Liver (tissue), 3 donors: ENCODE results near the gene XYLT2.

Experiments
- JUND ChIP-seq, 2 donors: IDR thresholded peaks; 2 replicates each; pipeline ENCODE4 v1.6.1; 2016; ENCODE audit warnings: antibody characterized with exemption in 2 of 2
- RXRA ChIP-seq, 2 donors: IDR thresholded peaks; 2 replicates each; pipeline ENCODE4 v1.6.1; 2017 to 2018; ENCODE audit warnings: antibody characterized with exemption in 2 of 2, mild to moderate bottlenecking in 1 of 2
- TAF1 ChIP-seq: conservative IDR thresholded peaks from 2 replicates; pipeline ENCODE4 v1.6.1; 2016; ENCODE audit warnings: antibody characterized with exemption, mild to moderate bottlenecking
- YY1 ChIP-seq: IDR thresholded peaks from 2 replicates; pipeline ENCODE4 v1.6.1; 2016; ENCODE audit warnings: antibody characterized with exemption, mild to moderate bottlenecking
- TF ChIP-seq, protein P1 (sequence below): fragments of 150-350 bp; IDR thresholded peaks from 2 replicates; pipeline ENCODE4 v1.5.1; 2017; ENCODE audit warnings: improper control_type of control experiment, low read depth, low read length; ENCODE audit not compliant: missing input control
- TF ChIP-seq, protein P2 (sequence below): IDR thresholded peaks from 2 replicates; pipeline ENCODE4 v1.6.1; 2016; ENCODE audit warnings: antibody characterized with exemption, mild to moderate bottlenecking
- TF ChIP-seq, protein P3 (sequence below): IDR thresholded peaks from 2 replicates; pipeline ENCODE4 v1.6.1; 2016; ENCODE audit warnings: antibody characterized with exemption
- donor health status: healthy.
- donor health status: healthy.

DNA sequence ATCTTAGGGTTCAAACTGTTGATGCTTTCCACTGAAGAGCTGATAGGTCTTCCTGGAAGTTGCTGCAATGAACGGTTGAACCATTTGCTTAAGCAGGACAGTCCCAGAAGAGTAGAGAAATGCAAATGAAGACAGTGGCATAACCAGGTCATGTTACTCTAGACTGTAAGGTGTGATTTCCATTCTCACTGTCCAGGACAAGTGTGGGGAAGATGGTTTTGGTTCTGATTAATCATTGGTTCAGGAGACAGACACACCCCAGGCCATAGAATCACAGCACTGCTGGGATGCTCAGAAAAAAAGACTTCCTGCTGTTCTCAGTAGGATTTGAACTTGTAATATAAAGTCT is 34.8 kb upstream of the XYLT2 start:
- TF ChIP-seq, protein P1, sequence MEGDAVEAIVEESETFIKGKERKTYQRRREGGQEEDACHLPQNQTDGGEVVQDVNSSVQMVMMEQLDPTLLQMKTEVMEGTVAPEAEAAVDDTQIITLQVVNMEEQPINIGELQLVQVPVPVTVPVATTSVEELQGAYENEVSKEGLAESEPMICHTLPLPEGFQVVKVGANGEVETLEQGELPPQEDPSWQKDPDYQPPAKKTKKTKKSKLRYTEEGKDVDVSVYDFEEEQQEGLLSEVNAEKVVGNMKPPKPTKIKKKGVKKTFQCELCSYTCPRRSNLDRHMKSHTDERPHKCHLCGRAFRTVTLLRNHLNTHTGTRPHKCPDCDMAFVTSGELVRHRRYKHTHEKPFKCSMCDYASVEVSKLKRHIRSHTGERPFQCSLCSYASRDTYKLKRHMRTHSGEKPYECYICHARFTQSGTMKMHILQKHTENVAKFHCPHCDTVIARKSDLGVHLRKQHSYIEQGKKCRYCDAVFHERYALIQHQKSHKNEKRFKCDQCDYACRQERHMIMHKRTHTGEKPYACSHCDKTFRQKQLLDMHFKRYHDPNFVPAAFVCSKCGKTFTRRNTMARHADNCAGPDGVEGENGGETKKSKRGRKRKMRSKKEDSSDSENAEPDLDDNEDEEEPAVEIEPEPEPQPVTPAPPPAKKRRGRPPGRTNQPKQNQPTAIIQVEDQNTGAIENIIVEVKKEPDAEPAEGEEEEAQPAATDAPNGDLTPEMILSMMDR = no peak
- TF ChIP-seq JUND (IDR thresholded peaks at IDR 0.05) = no peak
- no peak for TF ChIP-seq TAF1
- TF ChIP-seq, protein P2, sequence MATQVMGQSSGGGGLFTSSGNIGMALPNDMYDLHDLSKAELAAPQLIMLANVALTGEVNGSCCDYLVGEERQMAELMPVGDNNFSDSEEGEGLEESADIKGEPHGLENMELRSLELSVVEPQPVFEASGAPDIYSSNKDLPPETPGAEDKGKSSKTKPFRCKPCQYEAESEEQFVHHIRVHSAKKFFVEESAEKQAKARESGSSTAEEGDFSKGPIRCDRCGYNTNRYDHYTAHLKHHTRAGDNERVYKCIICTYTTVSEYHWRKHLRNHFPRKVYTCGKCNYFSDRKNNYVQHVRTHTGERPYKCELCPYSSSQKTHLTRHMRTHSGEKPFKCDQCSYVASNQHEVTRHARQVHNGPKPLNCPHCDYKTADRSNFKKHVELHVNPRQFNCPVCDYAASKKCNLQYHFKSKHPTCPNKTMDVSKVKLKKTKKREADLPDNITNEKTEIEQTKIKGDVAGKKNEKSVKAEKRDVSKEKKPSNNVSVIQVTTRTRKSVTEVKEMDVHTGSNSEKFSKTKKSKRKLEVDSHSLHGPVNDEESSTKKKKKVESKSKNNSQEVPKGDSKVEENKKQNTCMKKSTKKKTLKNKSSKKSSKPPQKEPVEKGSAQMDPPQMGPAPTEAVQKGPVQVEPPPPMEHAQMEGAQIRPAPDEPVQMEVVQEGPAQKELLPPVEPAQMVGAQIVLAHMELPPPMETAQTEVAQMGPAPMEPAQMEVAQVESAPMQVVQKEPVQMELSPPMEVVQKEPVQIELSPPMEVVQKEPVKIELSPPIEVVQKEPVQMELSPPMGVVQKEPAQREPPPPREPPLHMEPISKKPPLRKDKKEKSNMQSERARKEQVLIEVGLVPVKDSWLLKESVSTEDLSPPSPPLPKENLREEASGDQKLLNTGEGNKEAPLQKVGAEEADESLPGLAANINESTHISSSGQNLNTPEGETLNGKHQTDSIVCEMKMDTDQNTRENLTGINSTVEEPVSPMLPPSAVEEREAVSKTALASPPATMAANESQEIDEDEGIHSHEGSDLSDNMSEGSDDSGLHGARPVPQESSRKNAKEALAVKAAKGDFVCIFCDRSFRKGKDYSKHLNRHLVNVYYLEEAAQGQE = no peak
- TF ChIP-seq RXRA (IDR thresholded peaks at IDR 0.05) = no peak
- no peak for TF ChIP-seq YY1
- TF ChIP-seq, protein P3, sequence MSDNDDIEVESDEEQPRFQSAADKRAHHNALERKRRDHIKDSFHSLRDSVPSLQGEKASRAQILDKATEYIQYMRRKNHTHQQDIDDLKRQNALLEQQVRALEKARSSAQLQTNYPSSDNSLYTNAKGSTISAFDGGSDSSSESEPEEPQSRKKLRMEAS = no peak
